Measurements from ENCODE around the gene NUDT7. TPM values are rescaled to one million over a fixed set of nuclear protein-coding genes. Genes with fewer than 3 reads are reported as not detected.

Gene NUDT7
- total and polyA plus RNA-seq, 2 experiments from 2014 or later: 5.6 to 14.3 TPM

DNA sequence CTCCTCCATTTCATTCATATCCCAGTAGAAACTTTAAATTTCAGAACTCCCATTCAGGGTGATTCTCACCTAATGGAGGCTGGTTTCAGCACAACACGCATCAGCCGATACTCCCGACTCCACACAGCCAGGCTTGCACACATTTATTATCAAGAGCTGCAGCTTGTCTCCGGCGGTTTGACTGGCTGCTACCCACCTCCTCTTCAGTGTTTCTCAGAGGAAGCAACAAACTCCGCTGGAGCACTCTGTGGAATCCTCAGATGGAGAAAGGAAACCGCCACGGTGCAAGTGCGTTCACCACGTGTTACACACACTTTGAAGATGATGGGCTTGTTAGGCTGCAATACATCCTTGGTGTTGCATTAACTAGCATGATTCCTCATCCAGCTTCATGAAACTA is 39.7 kb upstream of the NUDT7 start (continued):
- TF ChIP-seq, protein P1, sequence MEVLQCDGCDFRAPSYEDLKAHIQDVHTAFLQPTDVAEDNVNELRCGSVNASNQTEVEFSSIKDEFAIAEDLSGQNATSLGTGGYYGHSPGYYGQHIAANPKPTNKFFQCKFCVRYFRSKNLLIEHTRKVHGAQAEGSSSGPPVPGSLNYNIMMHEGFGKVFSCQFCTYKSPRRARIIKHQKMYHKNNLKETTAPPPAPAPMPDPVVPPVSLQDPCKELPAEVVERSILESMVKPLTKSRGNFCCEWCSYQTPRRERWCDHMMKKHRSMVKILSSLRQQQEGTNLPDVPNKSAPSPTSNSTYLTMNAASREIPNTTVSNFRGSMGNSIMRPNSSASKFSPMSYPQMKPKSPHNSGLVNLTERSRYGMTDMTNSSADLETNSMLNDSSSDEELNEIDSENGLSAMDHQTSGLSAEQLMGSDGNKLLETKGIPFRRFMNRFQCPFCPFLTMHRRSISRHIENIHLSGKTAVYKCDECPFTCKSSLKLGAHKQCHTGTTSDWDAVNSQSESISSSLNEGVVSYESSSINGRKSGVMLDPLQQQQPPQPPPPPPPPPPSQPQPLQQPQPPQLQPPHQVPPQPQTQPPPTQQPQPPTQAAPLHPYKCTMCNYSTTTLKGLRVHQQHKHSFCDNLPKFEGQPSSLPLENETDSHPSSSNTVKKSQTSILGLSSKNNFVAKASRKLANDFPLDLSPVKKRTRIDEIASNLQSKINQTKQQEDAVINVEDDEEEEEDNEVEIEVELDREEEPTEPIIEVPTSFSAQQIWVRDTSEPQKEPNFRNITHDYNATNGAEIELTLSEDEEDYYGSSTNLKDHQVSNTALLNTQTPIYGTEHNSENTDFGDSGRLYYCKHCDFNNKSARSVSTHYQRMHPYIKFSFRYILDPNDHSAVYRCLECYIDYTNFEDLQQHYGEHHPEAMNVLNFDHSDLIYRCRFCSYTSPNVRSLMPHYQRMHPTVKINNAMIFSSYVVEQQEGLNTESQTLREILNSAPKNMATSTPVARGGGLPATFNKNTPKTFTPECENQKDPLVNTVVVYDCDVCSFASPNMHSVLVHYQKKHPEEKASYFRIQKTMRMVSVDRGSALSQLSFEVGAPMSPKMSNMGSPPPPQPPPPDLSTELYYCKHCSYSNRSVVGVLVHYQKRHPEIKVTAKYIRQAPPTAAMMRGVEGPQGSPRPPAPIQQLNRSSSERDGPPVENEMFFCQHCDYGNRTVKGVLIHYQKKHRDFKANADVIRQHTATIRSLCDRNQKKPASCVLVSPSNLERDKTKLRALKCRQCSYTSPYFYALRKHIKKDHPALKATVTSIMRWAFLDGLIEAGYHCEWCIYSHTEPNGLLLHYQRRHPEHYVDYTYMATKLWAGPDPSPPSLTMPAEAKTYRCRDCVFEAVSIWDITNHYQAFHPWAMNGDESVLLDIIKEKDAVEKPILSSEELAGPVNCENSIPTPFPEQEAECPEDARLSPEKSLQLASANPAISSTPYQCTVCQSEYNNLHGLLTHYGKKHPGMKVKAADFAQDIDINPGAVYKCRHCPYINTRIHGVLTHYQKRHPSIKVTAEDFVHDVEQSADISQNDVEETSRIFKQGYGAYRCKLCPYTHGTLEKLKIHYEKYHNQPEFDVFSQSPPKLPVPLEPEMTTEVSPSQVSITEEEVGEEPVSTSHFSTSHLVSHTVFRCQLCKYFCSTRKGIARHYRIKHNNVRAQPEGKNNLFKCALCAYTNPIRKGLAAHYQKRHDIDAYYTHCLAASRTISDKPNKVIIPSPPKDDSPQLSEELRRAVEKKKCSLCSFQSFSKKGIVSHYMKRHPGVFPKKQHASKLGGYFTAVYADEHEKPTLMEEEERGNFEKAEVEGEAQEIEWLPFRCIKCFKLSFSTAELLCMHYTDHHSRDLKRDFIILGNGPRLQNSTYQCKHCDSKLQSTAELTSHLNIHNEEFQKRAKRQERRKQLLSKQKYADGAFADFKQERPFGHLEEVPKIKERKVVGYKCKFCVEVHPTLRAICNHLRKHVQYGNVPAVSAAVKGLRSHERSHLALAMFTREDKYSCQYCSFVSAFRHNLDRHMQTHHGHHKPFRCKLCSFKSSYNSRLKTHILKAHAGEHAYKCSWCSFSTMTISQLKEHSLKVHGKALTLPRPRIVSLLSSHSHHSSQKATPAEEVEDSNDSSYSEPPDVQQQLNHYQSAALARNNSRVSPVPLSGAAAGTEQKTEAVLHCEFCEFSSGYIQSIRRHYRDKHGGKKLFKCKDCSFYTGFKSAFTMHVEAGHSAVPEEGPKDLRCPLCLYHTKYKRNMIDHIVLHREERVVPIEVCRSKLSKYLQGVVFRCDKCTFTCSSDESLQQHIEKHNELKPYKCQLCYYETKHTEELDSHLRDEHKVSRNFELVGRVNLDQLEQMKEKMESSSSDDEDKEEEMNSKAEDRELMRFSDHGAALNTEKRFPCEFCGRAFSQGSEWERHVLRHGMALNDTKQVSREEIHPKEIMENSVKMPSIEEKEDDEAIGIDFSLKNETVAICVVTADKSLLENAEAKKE (CRISPR knock-in tag; IDR thresholded peaks at IDR 0.05): no peak
- TF ChIP-seq JUNB (IDR thresholded peaks at IDR 0.05; ENCODE audit: unreplicated experiment) (no peak), EZH2 (IDR thresholded peaks at IDR 0.05; ENCODE audit: low read depth, unreplicated experiment) (no peak), CREB1 (CRISPR knock-in tag; IDR thresholded peaks at IDR 0.05; ENCODE audit: low read depth) (no peak), STAT1 (IDR thresholded peaks at IDR 0.05; ENCODE audit: unreplicated experiment) (no peak), ZNF331 (CRISPR knock-in tag; IDR thresholded peaks at IDR 0.05; ENCODE audit: low read depth) (no peak)
- TF ChIP-seq, protein P2, sequence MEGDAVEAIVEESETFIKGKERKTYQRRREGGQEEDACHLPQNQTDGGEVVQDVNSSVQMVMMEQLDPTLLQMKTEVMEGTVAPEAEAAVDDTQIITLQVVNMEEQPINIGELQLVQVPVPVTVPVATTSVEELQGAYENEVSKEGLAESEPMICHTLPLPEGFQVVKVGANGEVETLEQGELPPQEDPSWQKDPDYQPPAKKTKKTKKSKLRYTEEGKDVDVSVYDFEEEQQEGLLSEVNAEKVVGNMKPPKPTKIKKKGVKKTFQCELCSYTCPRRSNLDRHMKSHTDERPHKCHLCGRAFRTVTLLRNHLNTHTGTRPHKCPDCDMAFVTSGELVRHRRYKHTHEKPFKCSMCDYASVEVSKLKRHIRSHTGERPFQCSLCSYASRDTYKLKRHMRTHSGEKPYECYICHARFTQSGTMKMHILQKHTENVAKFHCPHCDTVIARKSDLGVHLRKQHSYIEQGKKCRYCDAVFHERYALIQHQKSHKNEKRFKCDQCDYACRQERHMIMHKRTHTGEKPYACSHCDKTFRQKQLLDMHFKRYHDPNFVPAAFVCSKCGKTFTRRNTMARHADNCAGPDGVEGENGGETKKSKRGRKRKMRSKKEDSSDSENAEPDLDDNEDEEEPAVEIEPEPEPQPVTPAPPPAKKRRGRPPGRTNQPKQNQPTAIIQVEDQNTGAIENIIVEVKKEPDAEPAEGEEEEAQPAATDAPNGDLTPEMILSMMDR (conservative IDR thresholded peaks at IDR 0.05; ENCODE audit: low read depth in 2 of 2): no peak
